ENCODE results near the gene NME4.

Gene NME4

GRCh38 chr16:352547-353403 lies 44.2 kb upstream of the NME4 start, which contains the start of gene AXIN1:
Gene AXIN1 (minus strand): TSS chr16:352723. CDS start chr16:347025, 5,698 bp downstream.
- 0 out of 2 replicates have a peak, but pooled peaks have one; percentile 7 for TF ChIP-seq USF1 (IDR thresholded peaks at IDR 0.05)
- no peak for TF ChIP-seq CREB1 (IDR thresholded peaks at IDR 0.05; ENCODE audit: low read depth)
- no peak for TF ChIP-seq FOXM1 (IDR thresholded peaks at IDR 0.05; ENCODE audit: borderline replicate concordance, low read depth)
- no peak for TF ChIP-seq EP300 (IDR thresholded peaks at IDR 0.05; ENCODE audit: borderline replicate concordance)
- TF ChIP-seq TAF1 (IDR thresholded peaks at IDR 0.05; ENCODE audit: low read depth), result peak; percentile 54; the same call in 1 of the 2 replicates
- TF ChIP-seq TEAD4 (IDR thresholded peaks at IDR 0.05), result no peak
- TF ChIP-seq TCF12 (IDR thresholded peaks at IDR 0.05; ENCODE audit: low read depth), result 0 out of 2 replicates have a peak, but pooled peaks have one; percentile 17
- TF ChIP-seq CEBPB (IDR thresholded peaks at IDR 0.05), result no peak
- no peak; the same call in 1 of the 2 replicates for TF ChIP-seq ZBTB7A (IDR thresholded peaks at IDR 0.05; ENCODE audit: low read depth)
- peak; percentile 43; the same call in 1 of the 2 replicates for TF ChIP-seq EGR1 (IDR thresholded peaks at IDR 0.05)
- TF ChIP-seq REST (IDR thresholded peaks at IDR 0.05; ENCODE audit: low read depth), result no peak
- no peak for TF ChIP-seq NFIC (IDR thresholded peaks at IDR 0.05)
- peak; percentile 60 for TF ChIP-seq MAX (IDR thresholded peaks at IDR 0.05)
- TF ChIP-seq RAD21 (IDR thresholded peaks at IDR 0.05; ENCODE audit: low read depth), result peak; percentile 49; the same call in 1 of the 2 replicates
- peak; percentile 76 for TF ChIP-seq YY1 (IDR thresholded peaks at IDR 0.05; ENCODE audit: low read depth)

GRCh38 chr16:353404-354290 lies 43.4 kb upstream of the NME4 start:
- TF ChIP-seq FOXM1 (IDR thresholded peaks at IDR 0.05; ENCODE audit: borderline replicate concordance, low read depth), result no peak
- TF ChIP-seq YY1 (IDR thresholded peaks at IDR 0.05; ENCODE audit: low read depth), result no peak
- TF ChIP-seq ZBTB7A (IDR thresholded peaks at IDR 0.05; ENCODE audit: low read depth), result no peak
- TF ChIP-seq NFIC (IDR thresholded peaks at IDR 0.05), result no peak
- TF ChIP-seq MAX (IDR thresholded peaks at IDR 0.05), result no peak
- no peak for TF ChIP-seq EGR1 (IDR thresholded peaks at IDR 0.05)
- TF ChIP-seq RAD21 (IDR thresholded peaks at IDR 0.05; ENCODE audit: low read depth), result no peak
- no peak for TF ChIP-seq CEBPB (IDR thresholded peaks at IDR 0.05)
- no peak for TF ChIP-seq TCF12 (IDR thresholded peaks at IDR 0.05; ENCODE audit: low read depth)
- TF ChIP-seq REST (IDR thresholded peaks at IDR 0.05; ENCODE audit: low read depth), result no peak
- TF ChIP-seq USF1 (IDR thresholded peaks at IDR 0.05), result no peak
- TF ChIP-seq TAF1 (IDR thresholded peaks at IDR 0.05; ENCODE audit: low read depth), result no peak
- no peak for TF ChIP-seq TEAD4 (IDR thresholded peaks at IDR 0.05)
- no peak for TF ChIP-seq CREB1 (IDR thresholded peaks at IDR 0.05; ENCODE audit: low read depth)
- TF ChIP-seq EP300 (IDR thresholded peaks at IDR 0.05; ENCODE audit: borderline replicate concordance), result no peak

GRCh38 chr16:354291-354881 lies 42.6 kb upstream of the NME4 start:
- no peak for TF ChIP-seq EP300 (IDR thresholded peaks at IDR 0.05; ENCODE audit: borderline replicate concordance)

- TF ChIP-seq FOXM1 (IDR thresholded peaks at IDR 0.05; ENCODE audit: borderline replicate concordance, low read depth), result no peak
Observed at GRCh38 chr16:354971-355461, 42.0 kb upstream of the NME4 start.

GRCh38 chr16:356741-357140 lies 40.3 kb upstream of the NME4 start:
- no peak for TF ChIP-seq MAX (IDR thresholded peaks at IDR 0.05)
- TF ChIP-seq NFIC (IDR thresholded peaks at IDR 0.05), result no peak
- no peak for TF ChIP-seq EGR1 (IDR thresholded peaks at IDR 0.05)
- TF ChIP-seq REST (IDR thresholded peaks at IDR 0.05; ENCODE audit: low read depth), result no peak
- no peak for TF ChIP-seq RAD21 (IDR thresholded peaks at IDR 0.05; ENCODE audit: low read depth)
- no peak for TF ChIP-seq EP300 (IDR thresholded peaks at IDR 0.05; ENCODE audit: borderline replicate concordance)
- no peak for TF ChIP-seq TEAD4 (IDR thresholded peaks at IDR 0.05)
- TF ChIP-seq TAF1 (IDR thresholded peaks at IDR 0.05; ENCODE audit: low read depth), result no peak
- TF ChIP-seq TCF12 (IDR thresholded peaks at IDR 0.05; ENCODE audit: low read depth), result no peak
- no peak for TF ChIP-seq CEBPB (IDR thresholded peaks at IDR 0.05)
- no peak for TF ChIP-seq YY1 (IDR thresholded peaks at IDR 0.05; ENCODE audit: low read depth)
- TF ChIP-seq FOXM1 (IDR thresholded peaks at IDR 0.05; ENCODE audit: borderline replicate concordance, low read depth), result no peak
- TF ChIP-seq USF1 (IDR thresholded peaks at IDR 0.05), result no peak
- TF ChIP-seq CREB1 (IDR thresholded peaks at IDR 0.05; ENCODE audit: low read depth), result no peak
- no peak for TF ChIP-seq ZBTB7A (IDR thresholded peaks at IDR 0.05; ENCODE audit: low read depth)

All from Ishikawa (cell line).